Lower leg skin (tissue), 3 donors: ENCODE measurements around the gene PLXNA2.

ENCODE experiments used
- POLR2A ChIP-seq, 2 donors: fragments of 450-650 bp; IDR thresholded peaks; one replicate each; pipeline ENCODE4 v1.6.1; 2016 to 2017; ENCODE audit warnings: antibody characterized with exemption in 2 of 2, mild to moderate bottlenecking in 1 of 2, moderate library complexity in 1 of 2
- TF ChIP-seq, protein P1 (sequence below), 3 donors: fragments of 450-650 bp; IDR thresholded peaks; one replicate each; pipeline ENCODE4 v1.5.1; 2016; ENCODE audit warnings: antibody characterized with exemption in 3 of 3, mild to moderate bottlenecking in 3 of 3, moderate library complexity in 2 of 3

GRCh38 chr1:208292908-208293307 is 48.7 kb upstream of the PLXNA2 start:
- TF ChIP-seq, protein P1, sequence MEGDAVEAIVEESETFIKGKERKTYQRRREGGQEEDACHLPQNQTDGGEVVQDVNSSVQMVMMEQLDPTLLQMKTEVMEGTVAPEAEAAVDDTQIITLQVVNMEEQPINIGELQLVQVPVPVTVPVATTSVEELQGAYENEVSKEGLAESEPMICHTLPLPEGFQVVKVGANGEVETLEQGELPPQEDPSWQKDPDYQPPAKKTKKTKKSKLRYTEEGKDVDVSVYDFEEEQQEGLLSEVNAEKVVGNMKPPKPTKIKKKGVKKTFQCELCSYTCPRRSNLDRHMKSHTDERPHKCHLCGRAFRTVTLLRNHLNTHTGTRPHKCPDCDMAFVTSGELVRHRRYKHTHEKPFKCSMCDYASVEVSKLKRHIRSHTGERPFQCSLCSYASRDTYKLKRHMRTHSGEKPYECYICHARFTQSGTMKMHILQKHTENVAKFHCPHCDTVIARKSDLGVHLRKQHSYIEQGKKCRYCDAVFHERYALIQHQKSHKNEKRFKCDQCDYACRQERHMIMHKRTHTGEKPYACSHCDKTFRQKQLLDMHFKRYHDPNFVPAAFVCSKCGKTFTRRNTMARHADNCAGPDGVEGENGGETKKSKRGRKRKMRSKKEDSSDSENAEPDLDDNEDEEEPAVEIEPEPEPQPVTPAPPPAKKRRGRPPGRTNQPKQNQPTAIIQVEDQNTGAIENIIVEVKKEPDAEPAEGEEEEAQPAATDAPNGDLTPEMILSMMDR (IDR thresholded peaks at IDR 0.05): no peak
- TF ChIP-seq POLR2A (IDR thresholded peaks at IDR 0.05): no peak
